Suppressor macrophage treated with lipopolysaccharide for 4 hours (primary cell): Measurements from ENCODE around the gene ECE1.
"Not testable (repeated sequence)": the region's sequence is repeated elsewhere in the genome, so short reads cannot be mapped to it uniquely, and the experiment has no call there.

Source experiments
- DNase-seq: peaks from one replicate; pipeline ENCODE4 v3.0.0-alpha.2; 2020

ECE1 gene

GRCh38 chr1:21175324-21175669, 115.0 kb downstream of the ECE1 start:
- DNase-seq, result peak; percentile 90

- DNase-seq, result no peak
Measured at GRCh38 chr1:21174654-21175323, 115.5 kb downstream of the ECE1 start.

DNA sequence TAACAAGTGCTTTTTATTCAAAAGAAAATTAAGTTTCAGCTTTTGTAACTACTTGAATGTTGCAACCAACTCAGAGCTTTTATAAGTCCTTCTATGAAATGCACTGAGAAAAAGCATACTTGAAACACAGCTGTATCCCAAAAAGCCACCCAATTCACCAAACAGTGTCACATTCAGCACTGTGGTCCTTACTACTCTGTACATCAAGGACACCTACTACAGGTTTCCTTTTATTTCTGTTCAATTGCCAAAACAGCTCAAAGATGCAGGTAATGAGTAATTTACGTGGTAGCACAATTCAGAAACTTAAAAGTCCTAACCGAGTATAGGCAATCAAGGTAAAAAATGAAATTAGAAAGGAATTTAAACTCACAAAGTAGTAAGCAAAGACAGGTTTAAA, 116.0 kb downstream of the ECE1 start:
- DNase-seq, result no peak

GRCh38 chr1:21173096-21173495, 117.2 kb downstream of the ECE1 start:
- not testable (repeated sequence) for DNase-seq

- DNase-seq, result not testable (repeated sequence)
Measured at GRCh38 chr1:21170837-21171236, 119.4 kb downstream of the ECE1 start.

DNA sequence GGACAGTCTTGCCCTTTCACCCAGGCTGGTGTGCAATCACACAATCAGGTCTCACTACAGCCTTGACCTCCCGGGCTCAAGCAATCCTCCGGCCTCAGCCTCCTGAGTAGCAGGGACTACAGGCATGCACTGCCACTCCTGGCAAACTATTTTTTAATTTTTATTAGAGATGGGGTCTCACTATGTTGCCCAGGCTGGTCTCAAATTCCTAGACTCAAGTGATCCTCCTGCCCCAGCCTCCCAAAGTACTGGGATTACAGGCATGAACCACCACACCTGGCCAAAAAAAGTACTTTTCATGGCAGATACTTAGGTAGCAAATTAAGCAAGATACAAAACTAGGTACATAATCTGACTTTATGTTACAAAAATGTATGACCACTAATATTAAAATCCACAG, 121.8 kb downstream of the ECE1 start:
- no peak for DNase-seq
